AG04450 (cell line): ENCODE results near the gene BATF3. TPM values are rescaled to one million over a fixed set of nuclear protein-coding genes. Genes with fewer than 3 reads are reported as not detected.

Experiments
- CTCF ChIA-PET: fragments of 300-600, 350-600 bp; formaldehyde crosslinking; extraction: SDS; loops from one replicate; lab custom pipeline; 2022; ENCODE audit warnings: antibody characterized with exemption, inconsistent platforms; lab: Charles Lee
- POLR2A ChIA-PET: fragments of 350-600 bp; formaldehyde crosslinking; extraction: SDS; loops from one replicate; lab custom pipeline; 2021; ENCODE audit warnings: antibody characterized with exemption, inconsistent platforms; lab: Yijun Ruan, JAX
- DNase-seq: peaks from one replicate; pipeline ENCODE4 v3.0.0-alpha.2; 2011; ENCODE audit warnings: low read depth, low spot score
- H3K27ac ChIP-seq: one replicate; pipeline ENCODE4 v1.5.1; 2012; ENCODE audit warnings: low read depth, low read length, control low read depth
- H3K27me3 ChIP-seq: one replicate; pipeline ENCODE4 v1.6.0; 2012; ENCODE audit warnings: low read length; ENCODE audit not compliant: control insufficient read depth, insufficient read depth
- H3K4me3 ChIP-seq: 2 replicates; pipeline ENCODE4 v1.5.1; 2011; ENCODE audit warnings: mild to moderate bottlenecking, low read depth, low read length, control low read depth
- H3K9me3 ChIP-seq: 2 replicates; pipeline ENCODE4 v1.5.1; 2012; ENCODE audit warnings: low read length; ENCODE audit not compliant: control insufficient read depth, insufficient read depth
- polyA plus RNA-seq: library from polyadenylated mRNA; depleted of rRNA; stranded (reverse); fragments of >200 nt; gene quantifications from 2 replicates; pipeline ENCODE4 v1.2.3, GENCODE V29; 2011
- TF ChIP-seq, protein P1 (sequence below): IDR thresholded peaks from 2 replicates; pipeline ENCODE4 v1.5.1; 2011; ENCODE audit warnings: low read depth, low read length, control low read depth, inconsistent platforms

Gene BATF3
- polyA plus RNA-seq, 1 experiment = 1.4 TPM

GRCh38 chr1:212683357-212683722 lies 16.3 kb downstream of the BATF3 start:
- no peak for DNase-seq
- ChIA-PET CTCF (interaction anchor here (1.1 kb wide), 1 partner anchor 206 kb away, joined by 3 read pairs; no protein-coding TSS in a partner anchor), POLR2A (no interaction called here)
- Histone ChIP-seq H3K4me3 (no peak overlapping the region), H3K9me3 (no peaks in the 10 kb centered on the region), H3K27ac (no peak overlapping the region), H3K27me3 (no peaks in the 10 kb centered on the region)
- TF ChIP-seq, protein P1, sequence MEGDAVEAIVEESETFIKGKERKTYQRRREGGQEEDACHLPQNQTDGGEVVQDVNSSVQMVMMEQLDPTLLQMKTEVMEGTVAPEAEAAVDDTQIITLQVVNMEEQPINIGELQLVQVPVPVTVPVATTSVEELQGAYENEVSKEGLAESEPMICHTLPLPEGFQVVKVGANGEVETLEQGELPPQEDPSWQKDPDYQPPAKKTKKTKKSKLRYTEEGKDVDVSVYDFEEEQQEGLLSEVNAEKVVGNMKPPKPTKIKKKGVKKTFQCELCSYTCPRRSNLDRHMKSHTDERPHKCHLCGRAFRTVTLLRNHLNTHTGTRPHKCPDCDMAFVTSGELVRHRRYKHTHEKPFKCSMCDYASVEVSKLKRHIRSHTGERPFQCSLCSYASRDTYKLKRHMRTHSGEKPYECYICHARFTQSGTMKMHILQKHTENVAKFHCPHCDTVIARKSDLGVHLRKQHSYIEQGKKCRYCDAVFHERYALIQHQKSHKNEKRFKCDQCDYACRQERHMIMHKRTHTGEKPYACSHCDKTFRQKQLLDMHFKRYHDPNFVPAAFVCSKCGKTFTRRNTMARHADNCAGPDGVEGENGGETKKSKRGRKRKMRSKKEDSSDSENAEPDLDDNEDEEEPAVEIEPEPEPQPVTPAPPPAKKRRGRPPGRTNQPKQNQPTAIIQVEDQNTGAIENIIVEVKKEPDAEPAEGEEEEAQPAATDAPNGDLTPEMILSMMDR = no peak

DNA sequence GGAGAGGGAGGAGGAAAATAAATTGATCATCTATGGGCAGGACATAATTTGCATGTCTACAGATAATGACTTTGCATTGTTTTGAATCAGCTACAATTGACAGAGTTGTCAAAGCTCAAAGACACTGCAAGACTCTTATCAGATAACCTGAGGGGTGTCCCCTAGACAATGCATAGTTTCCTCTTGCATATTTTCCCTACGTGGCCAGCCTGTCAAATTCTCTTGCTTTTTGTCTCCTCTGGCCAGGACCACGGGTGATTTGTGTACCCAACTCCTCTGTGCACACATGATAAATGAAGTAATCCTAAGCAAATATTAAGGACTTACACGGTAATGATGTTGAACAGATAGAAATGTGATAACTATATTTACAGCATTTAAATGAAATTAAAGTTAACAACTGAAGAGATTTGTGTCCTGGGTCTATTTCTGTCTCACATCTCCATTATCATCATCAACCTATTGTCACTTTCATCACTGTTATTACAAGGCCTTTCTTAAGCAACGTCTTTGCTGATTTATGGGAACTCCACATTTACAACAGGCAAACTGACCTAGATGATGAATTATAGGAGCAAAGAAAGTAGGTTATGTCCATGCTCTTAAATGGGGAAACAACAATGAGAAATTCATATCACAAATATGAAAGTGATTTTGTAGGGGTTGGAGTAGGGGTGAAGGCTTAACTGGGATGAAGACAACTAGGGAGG lies 18.8 kb downstream of the BATF3 start:
- POLR2A ChIA-PET = no interaction called here
- TF ChIP-seq, protein P1 = no peak
- Histone ChIP-seq H3K9me3 (no peaks in the 10 kb centered on the region), H3K4me3 (no peak overlapping the region), H3K27ac (no peak overlapping the region), H3K27me3 (no peaks in the 10 kb centered on the region)
- no peak for DNase-seq
- CTCF ChIA-PET = interaction anchor here (1.1 kb wide), 1 partner anchor 12 kb away, joined by 3 read pairs; no protein-coding TSS in a partner anchor

- no peak for DNase-seq
- ChIA-PET POLR2A (interaction anchor here (0.9 kb wide), 1 partner anchor 12 kb away, joined by 3 read pairs; no protein-coding TSS in a partner anchor), CTCF (interaction anchor here (1.4 kb wide), 1 partner anchor 200 kb away, joined by 3 read pairs; no protein-coding TSS in a partner anchor)
- H3K9me3 ChIP-seq = no peaks in the 10 kb centered on the region
- H3K27me3 ChIP-seq = no peaks in the 10 kb centered on the region
- H3K27ac ChIP-seq = no peak overlapping the region
- TF ChIP-seq, protein P1 = no peak
- H3K4me3 ChIP-seq = no peak overlapping the region
Observed at GRCh38 chr1:212678456-212679410, 20.9 kb downstream of the BATF3 start.

GRCh38 chr1:212677573-212677972 lies 22.1 kb downstream of the BATF3 start:
- Histone ChIP-seq H3K27ac (no peak overlapping the region), H3K9me3 (no peaks in the 10 kb centered on the region), H3K4me3 (no peak overlapping the region), H3K27me3 (no peaks in the 10 kb centered on the region)
- TF ChIP-seq, protein P1 = no peak
- POLR2A ChIA-PET = interaction anchor here (1.0 kb wide), 1 partner anchor 11 kb away, joined by 3 read pairs; no protein-coding TSS in a partner anchor
- DNase-seq = no peak
- CTCF ChIA-PET = interaction anchor here (0.9 to 1.7 kb wide), 4 partner anchors 9 to 199 kb away, joined by 3 to 7 read pairs (median 4); no protein-coding TSS in a partner anchor
